ENCODE results near the gene PACSIN1.

DNA sequence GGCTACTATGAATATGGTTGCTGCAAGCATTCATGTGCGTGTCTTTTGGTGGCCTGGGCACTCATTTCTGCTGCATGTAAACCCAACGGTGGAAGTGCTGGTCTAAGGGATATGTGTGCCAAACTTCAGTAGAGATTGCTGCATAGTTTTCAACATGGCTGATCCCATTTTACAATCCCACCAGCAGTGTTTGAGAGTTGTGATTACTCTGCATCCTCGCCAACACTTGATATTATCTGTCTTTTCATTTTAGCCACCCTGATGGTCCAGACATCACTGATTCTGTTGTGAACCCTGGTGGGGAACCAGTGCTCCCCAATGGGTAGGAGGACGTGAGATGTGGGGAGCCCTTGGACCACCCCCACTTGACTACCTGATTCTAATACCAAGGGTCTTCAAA lies 27.5 kb downstream of the PACSIN1 start:
- TF ChIP-seq POLR2A (IDR thresholded peaks at IDR 0.05) (no peak), CTCF (IDR thresholded peaks at IDR 0.05) (no peak)
